HG03520 (cell line): ENCODE measurements around the gene SLITRK3.
"Not testable (repeated sequence)": the region's sequence is repeated elsewhere in the genome, so short reads cannot be mapped to it uniquely, and the experiment has no call there.

Experiments
- ATAC-seq: cut with Tn5 transposase; IDR thresholded peaks from one replicate; pipeline ENCODE4 v1.9.1; 2021; ENCODE audit warnings: mild to moderate bottlenecking, moderate library complexity; ENCODE audit not compliant: unreplicated experiment

Gene SLITRK3

GRCh38 chr3:165193366-165194254 lies 2.6 kb downstream of the SLITRK3 start:
- ATAC-seq, result no peak

GRCh38 chr3:165192610-165193192 lies 3.5 kb downstream of the SLITRK3 start:
- no peak for ATAC-seq

GRCh38 chr3:165191491-165191890 lies 4.7 kb downstream of the SLITRK3 start:
- no peak for ATAC-seq

GRCh38 chr3:165188452-165188851 lies 7.7 kb downstream of the SLITRK3 start:
- no peak for ATAC-seq

GRCh38 chr3:165185707-165186327 lies 10.4 kb downstream of the SLITRK3 start:
- peak; percentile 93 for ATAC-seq

GRCh38 chr3:165181556-165181955 lies 14.6 kb downstream of the SLITRK3 start:
- ATAC-seq, result no peak

- ATAC-seq, result no peak
These were observed 25.9 kb downstream of the SLITRK3 start for GRCh38 chr3:165170236-165170635.

GRCh38 chr3:165169368-165169767 lies 26.8 kb downstream of the SLITRK3 start:
- no peak for ATAC-seq

GRCh38 chr3:165162883-165163282 lies 33.3 kb downstream of the SLITRK3 start:
- ATAC-seq, result no peak

GRCh38 chr3:165159760-165160421 lies 36.3 kb downstream of the SLITRK3 start:
- no peak for ATAC-seq

GRCh38 chr3:165158011-165158410 lies 38.2 kb downstream of the SLITRK3 start:
- no peak for ATAC-seq

- ATAC-seq, result no peak
These were observed 39.3 kb downstream of the SLITRK3 start for GRCh38 chr3:165156757-165157420.

- no peak for ATAC-seq
These were observed 47.2 kb downstream of the SLITRK3 start for GRCh38 chr3:165148876-165149441.

- ATAC-seq, result no peak
These were observed 51.9 kb downstream of the SLITRK3 start for GRCh38 chr3:165144271-165144670.

GRCh38 chr3:165139918-165140317 lies 56.3 kb downstream of the SLITRK3 start:
- ATAC-seq, result not testable (repeated sequence)
